Measurements from ENCODE around the gene PNISR. TPM values are rescaled to one million over a fixed set of nuclear protein-coding genes. Genes with fewer than 3 reads are reported as not detected.

The PNISR gene
- total RNA-seq, 1 donor from 2014 or later = 214 TPM

DNA sequence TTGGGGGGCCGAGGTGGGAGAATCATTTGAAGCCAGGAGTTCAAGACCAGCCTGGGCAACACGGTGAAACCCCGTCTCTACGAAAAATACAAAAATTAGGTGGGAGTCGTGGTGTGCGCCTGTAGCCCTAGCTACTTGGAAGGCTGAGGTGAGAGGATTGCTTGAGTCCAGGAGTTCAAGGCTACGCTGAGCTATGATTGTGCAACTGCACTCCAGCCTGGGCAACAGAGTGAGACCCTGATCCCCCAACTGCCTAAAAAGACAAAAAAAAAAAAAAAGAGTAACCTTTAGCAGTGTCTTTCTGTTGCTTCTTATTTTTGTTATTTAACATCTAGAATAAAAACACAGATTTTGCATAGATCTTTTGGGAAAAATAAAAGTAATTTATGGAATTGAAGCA lies 18.0 kb downstream of the PNISR start:
- no peak for ATAC-seq (ENCODE audit: low read depth)
- Mint-ChIP-seq H3K27ac (no peak overlapping the region), H3K4me3 (no peak overlapping the region), H3K36me3 (ENCODE audit: low read depth) (peaks cover 86% of the 10 kb centered on the region), H3K27me3 (no peaks in the 10 kb centered on the region), H3K4me1 (peaks cover 5% of the 10 kb centered on the region), H3K9me3 (no peaks in the 10 kb centered on the region)
- CTCF ChIA-PET = no interaction called here
- DNase-seq = no peak
- intact Hi-C loops (cut with micrococcal nuclease) = no loop called here
- TF ChIP-seq, protein P1, sequence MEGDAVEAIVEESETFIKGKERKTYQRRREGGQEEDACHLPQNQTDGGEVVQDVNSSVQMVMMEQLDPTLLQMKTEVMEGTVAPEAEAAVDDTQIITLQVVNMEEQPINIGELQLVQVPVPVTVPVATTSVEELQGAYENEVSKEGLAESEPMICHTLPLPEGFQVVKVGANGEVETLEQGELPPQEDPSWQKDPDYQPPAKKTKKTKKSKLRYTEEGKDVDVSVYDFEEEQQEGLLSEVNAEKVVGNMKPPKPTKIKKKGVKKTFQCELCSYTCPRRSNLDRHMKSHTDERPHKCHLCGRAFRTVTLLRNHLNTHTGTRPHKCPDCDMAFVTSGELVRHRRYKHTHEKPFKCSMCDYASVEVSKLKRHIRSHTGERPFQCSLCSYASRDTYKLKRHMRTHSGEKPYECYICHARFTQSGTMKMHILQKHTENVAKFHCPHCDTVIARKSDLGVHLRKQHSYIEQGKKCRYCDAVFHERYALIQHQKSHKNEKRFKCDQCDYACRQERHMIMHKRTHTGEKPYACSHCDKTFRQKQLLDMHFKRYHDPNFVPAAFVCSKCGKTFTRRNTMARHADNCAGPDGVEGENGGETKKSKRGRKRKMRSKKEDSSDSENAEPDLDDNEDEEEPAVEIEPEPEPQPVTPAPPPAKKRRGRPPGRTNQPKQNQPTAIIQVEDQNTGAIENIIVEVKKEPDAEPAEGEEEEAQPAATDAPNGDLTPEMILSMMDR (IDR thresholded peaks at IDR 0.05) = no peak
- POLR2A ChIA-PET = no interaction called here

DNA sequence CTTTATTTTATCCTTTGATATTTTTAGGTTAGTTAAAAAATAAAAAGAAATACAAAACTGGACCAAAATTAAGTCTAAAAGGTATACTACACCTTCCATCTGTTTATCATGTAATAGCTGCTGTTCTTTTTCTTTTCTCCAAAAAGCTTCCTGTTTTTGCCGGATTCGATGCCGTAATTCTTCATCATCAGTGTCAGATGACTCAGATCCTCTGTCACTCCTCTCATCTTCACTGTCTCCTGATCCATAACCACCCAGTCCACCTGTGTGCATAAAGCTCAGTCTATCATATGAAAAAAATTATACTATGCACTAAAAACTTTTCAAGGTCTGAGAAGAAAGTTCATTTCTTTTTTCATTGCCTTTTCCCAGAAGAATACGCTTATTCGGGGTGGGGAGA lies 22.7 kb downstream of the PNISR start:
- no peak for DNase-seq
- intact Hi-C loops (cut with micrococcal nuclease) = loop anchor here (2.0 kb wide), 1 partner anchor 14 kb away; no protein-coding TSS in a partner anchor
- CTCF ChIA-PET = interaction anchor here (1.7 kb wide), 1 partner anchor 9 kb away, joined by 4 read pairs; no protein-coding TSS in a partner anchor
- Mint-ChIP-seq H3K36me3 (ENCODE audit: low read depth) (peaks cover 83% of the 10 kb centered on the region), H3K4me3 (no peak overlapping the region), H3K4me1 (no peaks in the 10 kb centered on the region), H3K9me3 (no peaks in the 10 kb centered on the region), H3K27ac (no peak overlapping the region), H3K27me3 (no peaks in the 10 kb centered on the region)
- no peak for ATAC-seq (ENCODE audit: low read depth)
- POLR2A ChIA-PET = interaction anchor here (0.9 to 1.2 kb wide), 2 partner anchors 22 to 23 kb away, joined by 3 to 5 read pairs; partner anchors contain the start of gene PNISR
- TF ChIP-seq, protein P1 (IDR thresholded peaks at IDR 0.05) = no peak

- DNase-seq = no peak
- Mint-ChIP-seq H3K27me3 (no peaks in the 10 kb centered on the region), H3K27ac (no peak overlapping the region), H3K4me3 (no peak overlapping the region), H3K9me3 (no peaks in the 10 kb centered on the region), H3K36me3 (ENCODE audit: low read depth) (peaks cover 49% of the 10 kb centered on the region), H3K4me1 (peaks cover 13% of the 10 kb centered on the region)
- intact Hi-C loops (cut with micrococcal nuclease) = loop anchor here (10.0 kb wide), 1 partner anchor 62 kb away; no protein-coding TSS in a partner anchor
- TF ChIP-seq, protein P1 (IDR thresholded peaks at IDR 0.05) = no peak
- CTCF ChIA-PET = no interaction called here
- no peak for ATAC-seq (ENCODE audit: low read depth)
- POLR2A ChIA-PET = no interaction called here
Measured at GRCh38 chr6:99397287-99397686, 27.8 kb downstream of the PNISR start.

- H3K27ac Mint-ChIP-seq = peak within 1 kb of the TSS; percentile 89
- ATAC-seq (ENCODE audit: low read depth) (peak; percentile 79), DNase-seq (peak; percentile 71)
- CTCF ChIA-PET = interaction anchor here (0.5 to 1.5 kb wide), 2 partner anchors 64 to 465 kb away, joined by 3 to 11 read pairs; no protein-coding TSS in a partner anchor
- peaks cover 13% of the 10 kb centered on the region for H3K4me1 Mint-ChIP-seq
- POLR2A ChIA-PET = interaction anchor here (0.6 to 1.6 kb wide), 14 partner anchors 24 to 1488 kb away, joined by 3 to 34 read pairs (median 4); partner anchors contain the start of genes ASCC3, CCNC, PNISR and USP45
- H3K36me3 Mint-ChIP-seq (ENCODE audit: low read depth) = peaks cover 22% of the 10 kb centered on the region
- no peaks in the 10 kb centered on the region for H3K27me3 Mint-ChIP-seq
- intact Hi-C loops (cut with micrococcal nuclease) = loop anchor here (1.0 to 10.0 kb wide), 2 partner anchors 31 to 59 kb away; partner anchors contain the start of gene PNISR
- H3K4me3 Mint-ChIP-seq = peak within 1 kb of the TSS; percentile 97
- TF ChIP-seq, protein P1 (IDR thresholded peaks at IDR 0.05) = no peak
- H3K9me3 Mint-ChIP-seq = no peaks in the 10 kb centered on the region
Measured at GRCh38 chr6:99393698-99394531, 31.2 kb downstream of the PNISR start, which contains the start of gene COQ3. COQ3 (minus strand) TSS chr6:99394195; CDS start chr6:99394179, 16 bp downstream.

- ChIA-PET CTCF (interaction anchor here (1.5 kb wide), 1 partner anchor 63 kb away, joined by 11 read pairs; no protein-coding TSS in a partner anchor), POLR2A (interaction anchor here (0.6 to 1.6 kb wide), 11 partner anchors 27 to 1488 kb away, joined by 3 to 34 read pairs (median 4); partner anchors contain the start of genes ASCC3, CCNC, PNISR and USP45)
- TF ChIP-seq, protein P1 (IDR thresholded peaks at IDR 0.05) = no peak
- intact Hi-C loops (cut with micrococcal nuclease) = loop anchor here (10.0 kb wide), 1 partner anchor 59 kb away; no protein-coding TSS in a partner anchor
- DNase-seq (no peak), ATAC-seq (ENCODE audit: low read depth) (peak; percentile 9)
- H3K36me3 Mint-ChIP-seq (ENCODE audit: low read depth) = peaks cover 19% of the 10 kb centered on the region
- no peaks in the 10 kb centered on the region for H3K9me3 Mint-ChIP-seq
- peaks cover 13% of the 10 kb centered on the region for H3K4me1 Mint-ChIP-seq
- H3K27ac Mint-ChIP-seq = peak overlapping the region; percentile 89
- peak overlapping the region; percentile 97 for H3K4me3 Mint-ChIP-seq
- no peaks in the 10 kb centered on the region for H3K27me3 Mint-ChIP-seq
Measured at GRCh38 chr6:99393366-99393697, 31.8 kb downstream of the PNISR start.
